Endothelial cell of umbilical vein (primary cell): ENCODE results near the gene COL5A1.

ENCODE experiments used
- EZH2 ChIP-seq: IDR thresholded peaks from 2 replicates; pipeline ENCODE4 v1.6.1; 2012; ENCODE audit warnings: borderline replicate concordance, low read depth, mild to moderate bottlenecking, moderate library complexity, low read length, inconsistent platforms; ENCODE audit not compliant: severe bottlenecking
- FOS ChIP-seq: IDR thresholded peaks from 2 replicates; pipeline ENCODE4 v1.6.1; 2011; ENCODE audit warnings: mild to moderate bottlenecking, low read length, moderate library complexity, borderline replicate concordance; ENCODE audit not compliant: insufficient read depth
- POLR2A ChIP-seq: IDR thresholded peaks from 2 replicates; pipeline ENCODE4 v1.6.1; 2012; ENCODE audit warnings: low read depth, mild to moderate bottlenecking, control low read depth, low read length
- POLR2AphosphoS5 ChIP-seq: IDR thresholded peaks from 2 replicates; pipeline ENCODE4 v1.6.1; 2012; ENCODE audit warnings: low read depth, mild to moderate bottlenecking, control low read depth, low read length, moderate library complexity; ENCODE audit not compliant: insufficient read depth
- TF ChIP-seq, protein P1 (sequence below), 2 donors: IDR thresholded peaks; 1 replicate in 1 of 2; 2 replicates in 1 of 2; pipeline ENCODE4 v1.5.1; 2011; ENCODE audit warnings: low read length in 2 of 2, mild to moderate bottlenecking in 2 of 2, moderate library complexity in 2 of 2, control low read depth in 1 of 2, inconsistent platforms in 1 of 2, low read depth in 1 of 2; ENCODE audit not compliant: insufficient read depth in 1 of 2; ENCODE audit errors: extremely low read depth in 1 of 2

GRCh38 chr9:134870746-134871662, 229.4 kb downstream of the COL5A1 start:
- TF ChIP-seq EZH2 (no peak), POLR2A (no peak), POLR2AphosphoS5 (no peak), FOS (no peak)
- TF ChIP-seq, protein P1, sequence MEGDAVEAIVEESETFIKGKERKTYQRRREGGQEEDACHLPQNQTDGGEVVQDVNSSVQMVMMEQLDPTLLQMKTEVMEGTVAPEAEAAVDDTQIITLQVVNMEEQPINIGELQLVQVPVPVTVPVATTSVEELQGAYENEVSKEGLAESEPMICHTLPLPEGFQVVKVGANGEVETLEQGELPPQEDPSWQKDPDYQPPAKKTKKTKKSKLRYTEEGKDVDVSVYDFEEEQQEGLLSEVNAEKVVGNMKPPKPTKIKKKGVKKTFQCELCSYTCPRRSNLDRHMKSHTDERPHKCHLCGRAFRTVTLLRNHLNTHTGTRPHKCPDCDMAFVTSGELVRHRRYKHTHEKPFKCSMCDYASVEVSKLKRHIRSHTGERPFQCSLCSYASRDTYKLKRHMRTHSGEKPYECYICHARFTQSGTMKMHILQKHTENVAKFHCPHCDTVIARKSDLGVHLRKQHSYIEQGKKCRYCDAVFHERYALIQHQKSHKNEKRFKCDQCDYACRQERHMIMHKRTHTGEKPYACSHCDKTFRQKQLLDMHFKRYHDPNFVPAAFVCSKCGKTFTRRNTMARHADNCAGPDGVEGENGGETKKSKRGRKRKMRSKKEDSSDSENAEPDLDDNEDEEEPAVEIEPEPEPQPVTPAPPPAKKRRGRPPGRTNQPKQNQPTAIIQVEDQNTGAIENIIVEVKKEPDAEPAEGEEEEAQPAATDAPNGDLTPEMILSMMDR (IDR thresholded peaks at IDR 0.05; ENCODE audit: extremely low read depth in 1 of 2, insufficient read depth in 1 of 2, low read depth in 1 of 2, low read length in 2 of 2): no peak
